ENCODE data around the gene VARS2.
"Not testable (repeated sequence)": the region's sequence is repeated elsewhere in the genome, so short reads cannot be mapped to it uniquely, and the experiment has no call there.

VARS2 gene

DNA sequence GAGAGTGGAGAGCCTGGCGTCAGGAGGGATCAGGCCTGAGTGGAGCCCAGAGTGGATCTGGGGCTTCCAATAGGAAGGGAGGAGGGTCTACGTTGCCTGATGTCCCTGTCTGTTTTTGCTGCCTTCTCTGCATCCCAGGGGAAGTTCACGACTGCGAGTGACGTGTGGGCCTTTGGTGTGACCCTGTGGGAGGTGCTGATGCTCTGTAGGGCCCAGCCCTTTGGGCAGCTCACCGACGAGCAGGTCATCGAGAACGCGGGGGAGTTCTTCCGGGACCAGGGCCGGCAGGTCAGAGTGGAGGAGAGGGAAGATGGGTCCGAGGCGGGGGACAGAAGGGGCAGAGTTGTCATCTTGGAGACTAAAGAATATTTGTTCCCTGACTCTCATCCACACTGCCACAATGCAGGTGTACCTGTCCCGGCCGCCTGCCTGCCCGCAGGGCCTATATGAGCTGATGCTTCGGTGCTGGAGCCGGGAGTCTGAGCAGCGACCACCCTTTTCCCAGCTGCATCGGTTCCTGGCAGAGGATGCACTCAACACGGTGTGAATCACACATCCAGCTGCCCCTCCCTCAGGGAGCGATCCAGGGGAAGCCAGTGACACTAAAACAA is 15.2 kb upstream of the VARS2 start:
- DNase-seq (ENCODE audit: low spot score) = no peak

DNA sequence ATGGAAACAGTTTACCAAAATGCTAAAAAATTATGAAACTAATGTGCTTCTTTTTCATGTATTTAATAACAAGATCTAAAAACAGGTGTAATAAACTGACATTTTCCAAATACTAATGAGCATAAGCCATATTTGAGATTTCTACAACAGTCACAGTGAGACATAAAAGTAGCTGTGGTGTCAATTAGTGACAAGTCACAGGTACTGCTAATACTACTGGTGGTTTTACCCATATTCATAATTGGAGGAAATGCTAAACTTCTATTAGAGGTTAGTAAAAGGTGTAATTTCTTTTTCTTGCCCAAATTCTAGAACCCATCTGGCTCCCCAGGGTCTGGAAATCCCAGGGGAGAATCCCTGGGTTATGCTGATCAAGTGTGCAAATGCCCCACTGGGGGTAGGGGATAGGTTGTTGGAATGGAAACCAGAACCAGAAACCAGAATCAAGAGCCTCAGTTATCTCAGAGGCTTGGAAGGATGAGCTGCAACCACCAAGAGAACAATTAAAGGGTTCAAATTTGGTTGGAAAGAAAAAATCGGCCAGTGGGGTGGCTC is 13.1 kb upstream of the VARS2 start:
- no peak for DNase-seq (ENCODE audit: low spot score)

DNA sequence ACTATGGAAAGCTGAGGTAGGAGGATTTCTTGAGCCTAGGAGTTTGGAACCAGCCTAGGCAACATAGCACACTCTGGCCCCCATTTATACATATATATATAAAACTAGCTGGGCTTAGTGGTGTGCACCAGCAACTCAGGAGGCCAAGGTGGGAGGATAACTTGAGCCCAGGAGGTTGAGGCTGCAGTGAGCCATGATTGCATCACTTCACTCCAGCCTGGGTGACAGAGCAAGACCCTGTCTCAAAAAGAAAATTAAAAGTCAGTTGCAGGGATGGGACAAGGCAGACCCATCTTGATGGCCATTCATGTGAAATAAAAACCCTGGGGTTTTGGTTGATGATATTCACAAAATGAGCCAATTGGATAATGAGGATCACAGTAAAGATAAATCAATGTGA is 12.6 kb upstream of the VARS2 start:
- DNase-seq (ENCODE audit: low spot score) = no peak

DNA sequence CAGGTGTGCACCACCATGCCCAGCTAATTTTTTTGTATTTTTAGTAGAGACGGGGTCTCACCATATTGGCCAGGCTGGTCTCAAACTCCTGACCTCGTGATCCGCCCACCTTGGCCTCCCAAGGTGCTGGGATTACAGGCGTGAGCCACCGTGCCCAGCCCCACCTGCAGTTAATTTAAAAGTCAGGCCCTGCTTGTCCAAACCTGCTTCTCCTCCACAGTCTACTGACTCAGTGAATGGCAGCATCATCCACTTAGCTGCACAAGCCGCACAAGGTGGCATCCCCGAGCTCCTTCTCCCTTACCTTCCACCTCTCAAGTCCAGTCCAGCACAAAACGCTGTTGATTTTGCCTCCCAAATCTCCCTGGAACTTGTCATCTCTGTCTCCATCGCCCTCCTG is 11.8 kb upstream of the VARS2 start:
- not testable (repeated sequence) for DNase-seq (ENCODE audit: low spot score)

DNA sequence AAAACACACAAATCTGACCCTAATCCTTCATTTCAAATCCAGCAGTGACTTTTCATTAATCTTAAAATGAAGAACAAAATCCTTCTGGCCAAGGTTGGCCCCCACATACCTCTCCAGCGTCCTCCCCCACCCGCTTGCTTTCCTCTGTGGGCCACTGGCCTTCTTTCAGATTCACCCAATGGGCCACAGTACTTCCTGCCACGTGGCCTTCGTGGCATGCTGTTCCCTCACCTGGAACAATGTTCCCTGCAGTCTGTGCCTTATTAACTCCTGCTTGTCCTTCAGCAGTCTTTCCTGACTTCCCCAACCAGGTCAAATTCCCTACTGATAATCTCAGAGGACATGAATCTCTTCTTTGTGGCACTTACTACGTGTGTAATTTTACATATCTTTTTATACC is 11.3 kb upstream of the VARS2 start:
- DNase-seq (ENCODE audit: low spot score) = no peak

DNA sequence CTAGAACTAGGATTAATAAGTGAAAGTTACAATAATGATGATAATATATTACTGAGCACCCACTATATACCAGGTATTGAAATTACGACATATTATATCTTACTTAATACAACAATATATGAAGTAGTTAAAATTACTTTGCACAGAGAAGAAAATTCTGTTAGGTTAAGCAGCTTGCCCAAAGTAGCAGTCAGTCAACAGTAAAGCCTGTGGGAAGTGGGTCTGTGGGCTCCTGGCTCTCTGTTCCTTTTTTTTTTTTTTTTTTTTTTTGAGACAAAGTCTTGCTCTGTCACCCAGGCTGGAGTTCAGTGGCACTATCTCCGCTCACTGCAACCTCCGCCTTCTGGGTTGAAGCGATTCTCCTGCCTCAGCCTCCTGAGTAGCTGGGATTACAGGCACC is 10.8 kb upstream of the VARS2 start:
- DNase-seq (ENCODE audit: low spot score) = no peak

DNA sequence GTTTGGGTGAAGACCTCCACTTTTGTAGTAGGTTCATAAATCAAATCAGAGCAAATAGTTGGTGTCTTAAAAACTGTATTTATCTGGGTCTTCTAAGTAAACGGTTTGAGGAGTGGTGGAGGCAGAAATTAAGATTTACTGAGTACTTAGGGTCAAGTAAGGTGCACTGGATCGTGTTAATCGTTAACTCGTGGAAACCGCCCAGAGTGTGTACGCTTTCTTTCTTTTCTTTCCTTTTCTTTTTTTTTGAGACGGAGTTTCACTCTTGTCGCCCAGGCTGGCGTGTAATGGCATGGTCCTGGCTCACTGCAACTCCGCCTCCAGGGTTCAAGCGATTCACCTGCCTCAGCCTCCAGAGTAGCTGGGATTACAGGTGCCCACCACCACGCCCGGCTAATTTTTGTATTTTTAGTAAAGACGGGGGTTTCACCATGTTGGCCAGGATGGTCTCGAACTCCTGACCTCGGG is 6.7 kb upstream of the VARS2 start:
- DNase-seq (ENCODE audit: low spot score) = not testable (repeated sequence)

DNA sequence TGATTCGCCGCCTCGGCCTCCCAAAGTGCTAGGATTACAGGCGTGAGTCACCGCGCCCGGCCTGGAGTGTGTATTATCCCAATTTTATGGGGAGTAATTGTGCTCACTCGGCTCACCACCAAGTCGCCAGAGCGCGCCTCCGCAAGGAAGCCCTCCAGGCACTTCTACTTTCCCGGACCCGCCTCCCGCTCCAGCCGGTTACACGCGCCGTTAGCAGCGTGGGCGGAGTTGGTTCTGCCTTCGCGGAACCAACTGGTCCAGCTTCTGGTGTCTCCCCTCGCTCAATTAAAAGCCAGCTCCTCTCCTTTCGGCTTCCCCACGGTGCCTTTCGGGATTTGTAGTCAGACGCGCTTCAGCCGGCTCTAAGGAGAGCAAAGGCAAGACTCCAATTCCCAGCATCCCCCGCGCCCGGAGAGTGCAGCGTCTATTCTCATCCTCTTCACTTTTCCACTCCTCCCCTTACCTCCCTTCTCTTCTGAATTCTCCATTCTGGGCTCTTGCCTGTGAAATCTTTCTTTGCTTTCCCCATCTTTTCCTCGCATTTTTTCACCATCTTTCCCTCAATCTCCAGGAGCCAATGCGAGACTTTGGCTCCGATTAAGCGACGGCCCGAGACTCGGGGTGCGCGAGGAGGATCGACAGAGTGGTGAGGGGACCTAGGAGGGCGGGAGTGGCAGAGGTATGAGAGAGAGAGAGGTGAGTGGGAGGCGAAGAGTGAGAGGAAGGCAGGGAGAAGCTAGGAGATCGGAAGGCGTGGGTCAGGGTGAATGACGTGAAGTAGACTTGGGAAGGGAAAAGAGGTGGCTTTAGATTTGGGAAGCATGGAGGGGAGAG is 6.1 kb upstream of the VARS2 start, which contains the start of gene GTF2H4:
Gene GTF2H4, plus strand, starts transcription at position 450 of the 834 bp plus-strand sequence.
- peak; percentile 90 for DNase-seq (ENCODE audit: low spot score)

DNA sequence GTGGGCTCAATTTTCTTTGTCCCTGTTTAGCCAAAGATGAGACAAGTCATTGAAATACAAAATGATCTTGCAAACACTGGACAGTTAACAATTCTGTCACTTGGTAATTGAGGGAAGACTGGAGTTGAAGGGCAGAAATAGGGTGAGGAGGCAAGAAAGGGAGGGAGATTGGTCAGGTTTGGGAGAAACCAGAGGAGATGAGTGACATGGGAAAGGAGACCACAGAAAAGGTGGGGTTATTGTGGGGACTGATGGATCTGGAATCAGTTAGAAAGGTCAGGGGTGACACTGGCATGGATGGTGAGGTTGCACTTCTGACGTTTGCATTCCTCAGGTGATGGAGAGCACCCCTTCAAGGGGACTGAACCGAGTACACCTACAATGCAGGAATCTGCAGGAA is 5.3 kb upstream of the VARS2 start:
- DNase-seq (ENCODE audit: low spot score) = no peak

DNA sequence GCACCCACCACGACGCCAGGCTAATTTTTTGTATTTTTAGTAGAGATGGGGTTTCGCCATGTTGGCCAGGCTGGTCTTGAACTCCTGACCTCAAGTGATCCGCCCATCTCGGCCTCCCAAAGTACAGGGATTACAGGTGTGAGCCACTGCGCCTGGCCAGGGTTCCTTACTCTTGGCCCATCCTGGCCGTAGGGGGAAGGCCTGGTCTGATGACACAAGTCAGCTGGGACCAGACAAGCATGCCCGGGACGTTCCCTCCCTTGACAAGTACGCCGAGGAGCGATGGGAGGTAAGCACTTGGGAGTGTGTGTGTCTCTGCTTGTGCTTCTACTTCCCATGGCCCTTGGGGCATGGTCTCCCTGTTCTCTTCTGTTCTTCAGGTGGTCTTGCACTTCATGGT is 3.6 kb upstream of the VARS2 start:
- DNase-seq (ENCODE audit: low spot score) = not testable (repeated sequence)

DNA sequence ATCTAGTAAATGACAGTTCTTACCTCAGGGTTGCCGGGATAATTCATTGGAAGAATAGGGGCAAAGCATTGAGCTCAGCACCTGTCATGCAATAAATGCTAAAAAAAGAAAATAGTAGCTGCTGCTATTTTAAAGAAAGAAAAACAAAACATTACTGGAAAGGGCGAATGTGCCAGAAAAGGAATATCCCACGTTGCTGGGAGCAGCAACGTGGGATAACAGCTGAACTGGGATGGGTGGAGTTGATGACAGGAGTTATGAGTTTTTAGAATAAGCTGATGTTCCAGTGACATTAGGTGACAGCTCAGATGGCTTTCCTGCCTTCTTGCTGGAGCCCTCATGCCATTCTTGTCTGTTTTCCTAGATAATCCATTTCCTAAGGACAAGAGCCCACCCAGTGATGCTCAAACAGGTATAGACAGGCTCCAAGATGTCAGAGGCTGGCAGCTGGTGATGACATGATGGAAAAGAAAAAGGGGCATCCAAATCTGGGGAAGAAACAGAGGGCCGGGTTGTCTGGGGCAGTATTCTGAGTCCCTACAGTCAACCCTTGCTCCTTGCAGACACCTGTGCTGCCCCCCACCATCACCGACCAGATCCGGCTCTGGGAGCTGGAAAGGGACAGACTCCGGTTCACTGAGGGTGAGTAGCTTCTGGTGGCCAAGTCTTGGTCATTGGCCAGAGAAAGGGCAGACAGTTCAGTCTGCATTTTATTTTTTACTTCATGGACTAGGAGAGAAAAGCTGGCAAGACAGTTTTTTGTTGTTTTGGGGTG is 1.1 kb upstream of the VARS2 start:
- no peak for DNase-seq (ENCODE audit: low spot score)

DNA sequence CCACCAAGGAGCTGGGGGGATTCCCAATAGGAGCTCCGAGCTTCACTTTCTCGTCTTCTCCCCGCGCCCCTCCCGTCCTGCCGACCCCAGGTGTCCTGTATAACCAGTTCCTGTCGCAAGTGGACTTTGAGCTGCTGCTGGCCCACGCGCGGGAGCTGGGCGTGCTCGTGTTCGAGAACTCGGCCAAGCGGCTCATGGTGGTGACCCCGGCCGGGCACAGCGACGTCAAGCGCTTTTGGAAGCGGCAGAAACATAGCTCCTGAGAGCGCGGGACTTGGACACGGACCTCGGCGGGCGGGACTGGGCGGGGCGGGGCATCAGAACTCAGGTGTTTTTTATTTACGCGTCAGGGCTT is 340 bp upstream of the VARS2 start:
- no peak for DNase-seq (ENCODE audit: low spot score)

DNA sequence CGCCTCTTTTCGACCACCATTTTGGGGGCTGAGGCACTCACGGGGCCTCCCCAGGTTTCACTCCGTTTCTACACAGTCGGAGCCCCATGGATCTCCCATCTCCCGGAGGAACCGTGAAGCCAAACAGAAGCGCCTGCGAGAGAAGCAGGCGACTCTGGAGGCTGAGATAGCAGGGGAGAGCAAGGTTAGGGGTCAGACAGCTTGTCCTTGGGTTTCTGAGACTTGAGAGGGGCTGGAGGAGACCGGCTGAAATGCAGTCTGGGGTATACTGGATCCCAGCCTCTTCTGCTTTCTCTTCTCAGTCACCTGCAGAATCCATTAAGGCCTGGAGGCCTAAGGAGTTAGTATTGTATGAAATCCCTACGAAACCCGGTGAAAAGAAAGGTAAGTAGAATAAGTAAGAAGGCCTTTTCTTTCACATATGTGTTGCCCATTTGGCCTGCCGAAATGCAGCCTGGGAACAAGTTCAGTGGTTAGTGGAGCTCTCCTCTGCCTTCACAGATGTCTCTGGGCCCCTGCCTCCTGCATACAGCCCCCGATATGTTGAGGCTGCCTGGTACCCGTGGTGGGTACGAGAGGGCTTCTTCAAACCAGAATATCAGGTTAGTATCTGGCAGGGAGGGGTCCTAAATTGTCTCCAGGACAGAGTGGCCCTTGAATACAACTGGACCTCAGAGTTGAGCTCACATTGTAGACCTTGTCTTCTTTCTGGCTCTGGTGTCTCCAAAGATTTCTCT is 984 bp downstream of the VARS2 start:
- no peak for DNase-seq (ENCODE audit: low spot score)

DNA sequence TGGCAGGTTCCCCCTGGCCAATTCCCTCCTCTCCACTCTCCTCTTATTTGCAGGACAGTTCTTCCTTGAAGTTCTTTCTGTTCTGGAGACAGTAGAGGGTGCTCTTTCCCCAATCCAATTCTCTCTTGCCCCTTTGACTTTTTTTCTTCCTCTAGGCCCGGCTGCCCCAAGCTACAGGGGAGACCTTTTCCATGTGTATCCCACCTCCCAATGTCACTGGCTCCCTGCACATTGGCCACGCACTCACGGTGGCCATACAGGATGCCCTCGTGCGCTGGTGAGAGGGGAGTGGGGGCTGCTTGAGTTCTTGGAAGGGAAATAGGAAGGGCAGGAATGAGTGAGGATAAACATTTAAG is 1.5 kb downstream of the VARS2 start:
- peak; percentile 56 for DNase-seq (ENCODE audit: low spot score)

DNA sequence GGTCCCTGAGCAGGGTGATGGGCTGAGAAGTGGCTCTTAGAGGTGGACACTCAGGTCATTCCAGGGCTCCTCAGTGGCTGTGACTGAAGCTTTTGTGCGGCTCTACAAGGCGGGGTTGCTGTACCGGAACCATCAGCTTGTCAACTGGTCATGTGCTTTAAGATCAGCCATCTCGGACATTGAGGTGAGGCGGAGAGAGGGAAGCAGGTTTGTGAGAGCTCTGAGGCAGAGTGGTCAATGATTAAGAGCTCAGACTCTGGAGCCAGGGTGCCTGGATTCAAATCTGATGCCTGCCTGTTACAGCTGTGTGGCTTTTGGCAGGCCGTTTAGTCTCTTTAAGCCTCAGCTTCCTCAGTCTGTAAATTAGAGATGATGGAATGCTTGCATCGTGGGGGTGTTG is 3.0 kb downstream of the VARS2 start:
- no peak for DNase-seq (ENCODE audit: low spot score)

DNA sequence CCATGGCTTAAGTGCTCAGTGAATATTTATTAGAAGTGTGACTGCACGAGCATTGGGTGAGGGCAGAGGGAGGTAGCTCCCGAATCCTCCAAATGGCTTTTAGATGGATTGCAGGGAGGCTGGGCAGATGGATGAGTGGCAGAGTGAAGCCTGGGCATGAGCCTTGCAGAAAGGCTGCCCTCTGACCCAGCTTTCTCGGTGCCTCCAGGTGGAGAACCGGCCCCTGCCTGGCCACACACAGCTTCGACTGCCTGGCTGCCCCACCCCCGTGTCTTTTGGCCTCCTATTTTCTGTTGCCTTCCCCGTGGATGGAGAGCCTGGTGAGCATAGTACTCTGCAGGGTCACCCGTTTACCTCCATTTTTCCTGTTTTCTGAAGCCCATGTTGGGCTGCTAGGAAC is 3.4 kb downstream of the VARS2 start:
- DNase-seq (ENCODE audit: low spot score) = no peak

DNA sequence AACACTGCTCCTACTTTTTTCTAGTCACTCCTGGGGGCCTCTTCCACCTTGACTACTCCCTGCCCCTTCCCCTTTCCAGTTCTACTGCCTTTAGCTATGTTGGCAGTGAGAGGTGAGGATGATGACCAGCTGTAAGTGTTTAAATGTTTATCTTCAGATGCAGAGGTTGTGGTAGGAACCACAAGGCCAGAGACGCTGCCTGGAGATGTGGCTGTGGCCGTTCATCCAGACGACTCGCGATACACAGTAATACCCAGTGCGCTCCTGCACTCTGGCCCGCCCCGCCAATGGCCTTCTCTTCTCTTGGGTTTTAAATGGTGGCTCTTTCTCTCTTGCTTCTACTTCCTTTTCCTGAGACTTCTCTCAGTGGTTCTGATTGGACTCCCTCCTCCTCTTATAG is 4.6 kb downstream of the VARS2 start:
- DNase-seq (ENCODE audit: low spot score) = no peak

DNA sequence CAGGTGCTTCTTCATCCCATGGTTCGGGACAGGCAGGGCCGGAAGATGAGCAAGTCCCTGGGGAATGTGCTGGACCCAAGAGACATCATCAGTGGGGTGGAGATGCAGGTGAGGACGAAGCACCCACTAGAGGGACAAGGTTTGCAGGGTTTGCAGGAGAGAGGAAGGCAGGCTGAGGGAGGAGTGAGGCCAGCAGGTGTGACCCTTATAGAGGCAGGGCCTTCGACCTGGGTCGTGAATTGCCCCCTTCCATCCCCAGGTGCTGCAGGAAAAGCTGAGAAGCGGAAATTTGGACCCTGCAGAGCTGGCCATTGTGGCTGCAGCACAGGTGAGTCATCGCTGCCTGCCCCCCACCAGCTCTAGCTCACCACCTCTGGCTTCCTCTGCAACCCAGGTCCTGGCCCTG is 8.4 kb downstream of the VARS2 start:
- no peak for DNase-seq (ENCODE audit: low spot score)

DNA sequence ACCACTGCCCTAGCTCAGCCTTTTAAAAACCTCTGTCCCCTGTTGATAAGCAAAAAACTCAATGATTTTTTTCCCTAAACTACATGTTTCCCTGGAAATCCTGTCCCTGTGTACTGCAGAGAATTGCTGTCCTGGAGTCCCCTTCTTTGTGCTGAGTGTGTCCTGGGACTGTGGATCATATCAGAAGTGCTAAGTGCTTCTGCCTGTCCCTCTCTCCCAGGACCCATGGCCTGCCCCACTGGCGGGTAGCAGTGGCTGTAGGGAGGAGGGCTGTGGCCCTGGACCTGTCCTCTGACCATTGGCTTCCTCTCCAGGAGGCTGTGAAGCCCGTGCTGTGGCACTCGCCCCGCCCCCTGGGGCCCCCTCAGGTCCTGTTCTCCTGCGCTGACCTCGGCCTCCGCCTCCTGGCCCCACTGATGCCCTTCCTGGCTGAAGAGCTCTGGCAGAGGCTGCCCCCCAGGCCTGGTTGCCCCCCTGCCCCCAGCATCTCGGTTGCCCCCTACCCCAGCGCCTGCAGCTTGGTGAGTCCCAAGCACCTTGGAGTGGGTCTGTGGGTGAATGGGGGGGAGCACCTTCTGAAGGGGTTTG is 10.1 kb downstream of the VARS2 start:
- DNase-seq (ENCODE audit: low spot score) = not testable (repeated sequence)

DNA sequence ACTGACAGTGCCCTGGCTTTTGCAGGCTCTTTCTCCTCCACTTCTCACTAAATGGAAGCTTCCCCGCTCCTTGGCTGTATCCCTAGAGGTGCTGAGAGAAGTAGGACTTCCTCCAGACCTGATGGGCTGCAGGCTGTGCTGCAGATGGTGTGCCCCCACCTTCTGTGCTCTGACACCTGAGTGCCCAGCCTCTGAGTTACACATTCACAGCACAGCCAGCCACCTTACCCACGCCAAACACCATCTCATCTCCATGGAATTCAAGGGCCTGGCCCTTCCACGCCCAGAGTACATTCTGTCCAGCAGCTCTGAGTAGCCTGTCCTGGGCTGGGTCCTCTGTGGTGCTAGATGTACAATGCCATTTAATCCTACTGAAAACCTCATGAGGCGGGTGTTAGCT is 12.6 kb downstream of the VARS2 start:
- DNase-seq (ENCODE audit: low spot score) = no peak

DNA sequence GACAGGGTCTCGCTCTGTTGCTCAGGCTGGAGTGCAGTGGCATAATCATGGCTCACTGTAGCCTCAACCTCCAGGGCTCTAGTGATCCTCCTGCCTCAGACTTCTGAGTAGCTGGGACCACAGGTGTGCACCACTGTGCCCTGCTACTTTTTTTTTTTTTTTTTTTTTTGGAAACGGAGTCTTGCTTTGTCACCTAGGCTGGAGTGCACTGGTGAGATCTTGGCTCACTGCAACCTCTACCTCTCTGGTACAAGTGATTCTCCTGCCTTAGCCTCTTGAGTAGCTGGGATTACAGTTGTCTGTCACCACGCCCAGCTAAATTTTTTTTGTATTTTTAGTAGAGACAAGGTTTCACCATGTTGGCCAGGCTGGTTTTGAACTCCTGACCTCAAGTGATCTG is 13.0 kb downstream of the VARS2 start:
- not testable (repeated sequence) for DNase-seq (ENCODE audit: low spot score)

DNA sequence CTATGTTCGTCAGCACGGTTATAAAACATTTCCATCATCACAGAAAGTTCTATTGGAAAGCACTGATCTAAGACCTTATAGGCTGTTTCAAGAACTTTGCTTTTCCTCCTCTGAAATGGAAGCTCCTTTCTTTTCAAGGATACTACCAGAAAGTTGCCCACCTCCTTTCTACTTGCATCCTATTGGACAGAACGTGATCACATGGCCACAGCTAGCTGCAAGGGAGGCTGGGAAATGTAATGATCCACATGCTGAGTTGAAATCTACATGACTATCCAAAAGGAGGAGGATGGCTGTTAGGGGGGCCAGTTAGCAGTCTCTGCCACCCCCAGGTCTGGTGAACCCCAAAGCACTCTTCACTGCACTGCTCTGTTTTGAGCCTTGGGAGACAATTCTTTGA is 14.6 kb downstream of the VARS2 start:
- no peak for DNase-seq (ENCODE audit: low spot score)

Measured in germinal center (tissue), 1 donor.